Pulmonary artery endothelial cell (primary cell): ENCODE measurements around the gene SLCO3A1. TPM values are rescaled to one million over a fixed set of nuclear protein-coding genes. Genes with fewer than 3 reads are reported as not detected.

Source experiments
- DNase-seq: peaks from one replicate; pipeline ENCODE4 v3.0.0-alpha.2; 2011; ENCODE audit warnings: low read depth, low spot score
- total RNA-seq: library from RNA; depleted of rRNA; stranded (reverse); fragments of >200 nt; gene quantifications from 2 replicates; pipeline ENCODE4 v1.2.3, GENCODE V29; 2014

The SLCO3A1 gene
- total RNA-seq, 1 donor from 2014 or later: 1.9 TPM

GRCh38 chr15:92097474-92098178 is 244.1 kb downstream of the SLCO3A1 start:
- DNase-seq: no peak

- DNase-seq: no peak
Observed at GRCh38 chr15:92098869-92099268, 245.4 kb downstream of the SLCO3A1 start.

DNA sequence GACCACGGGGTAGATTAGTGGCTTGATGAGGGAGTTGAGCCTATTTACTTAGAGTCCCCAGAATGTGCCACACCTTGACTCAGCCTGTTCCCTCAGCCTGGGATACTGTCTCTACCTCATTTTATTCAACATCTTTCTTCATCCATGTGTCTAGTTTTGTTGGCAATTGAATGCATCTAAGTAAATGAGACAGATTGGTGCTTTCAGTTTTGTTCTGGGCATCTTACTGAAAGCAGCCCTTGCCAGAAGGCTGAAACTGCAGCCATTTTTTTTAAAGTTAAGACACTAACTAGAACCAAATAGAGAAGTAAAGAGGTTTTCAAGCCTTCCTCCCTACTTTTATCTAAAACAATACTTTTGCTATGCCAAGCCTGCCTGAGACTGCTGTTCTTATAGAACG is 246.8 kb downstream of the SLCO3A1 start:
- no peak for DNase-seq

DNA sequence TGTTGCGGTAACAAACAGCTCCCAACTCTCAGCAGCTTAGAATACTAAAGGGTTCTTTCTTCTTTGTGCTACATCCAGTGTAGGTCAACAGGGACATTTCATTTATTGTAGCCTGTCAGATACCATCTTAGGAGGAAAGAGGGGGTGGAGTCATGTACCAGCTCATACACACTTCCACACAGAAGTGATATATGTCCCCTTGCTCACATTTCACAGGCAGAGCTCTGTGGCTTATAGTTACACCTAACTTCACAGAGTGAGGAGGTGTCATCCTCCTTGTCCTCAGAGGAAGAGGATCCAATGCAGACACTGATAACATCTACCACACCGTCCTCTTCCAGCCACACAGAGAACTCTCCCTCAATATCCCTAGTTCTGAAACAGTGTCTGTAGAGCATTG is 247.2 kb downstream of the SLCO3A1 start:
- DNase-seq: no peak

DNA sequence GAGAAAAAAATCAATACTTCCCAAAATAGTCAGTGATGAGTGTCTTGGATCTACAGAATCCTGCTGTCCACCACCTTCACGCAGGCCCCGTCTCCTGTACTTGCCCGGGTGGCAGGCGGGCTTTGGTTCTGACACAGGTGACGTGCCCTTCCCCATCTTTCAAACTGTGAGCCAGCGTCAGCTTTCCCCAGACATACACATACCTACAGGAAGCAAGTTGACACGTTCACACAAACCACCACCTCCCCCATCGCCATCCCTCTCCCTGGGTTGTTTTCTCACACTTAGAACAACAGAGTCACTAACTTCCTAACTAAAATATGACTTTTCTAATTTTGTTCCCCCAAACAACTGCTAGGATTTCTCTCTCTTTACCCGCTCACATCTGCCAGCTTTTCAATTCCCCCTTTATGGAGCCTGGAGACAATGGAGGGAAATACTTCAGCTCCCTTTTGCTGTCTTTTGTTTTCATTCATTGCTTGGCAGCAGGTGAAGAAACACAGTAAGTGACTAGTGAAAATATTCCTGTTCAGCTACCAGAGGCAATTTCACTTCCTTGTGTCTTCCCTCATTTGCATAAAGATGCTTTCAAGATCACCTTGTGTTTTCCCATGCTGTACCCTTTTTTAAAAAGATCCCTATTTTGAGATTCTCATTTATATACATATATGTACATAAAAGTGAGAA is 248.3 kb downstream of the SLCO3A1 start:
- DNase-seq: no peak

GRCh38 chr15:92102395-92102755 is 248.9 kb downstream of the SLCO3A1 start:
- DNase-seq: no peak

GRCh38 chr15:92104072-92104471 is 250.6 kb downstream of the SLCO3A1 start:
- DNase-seq: no peak

DNA sequence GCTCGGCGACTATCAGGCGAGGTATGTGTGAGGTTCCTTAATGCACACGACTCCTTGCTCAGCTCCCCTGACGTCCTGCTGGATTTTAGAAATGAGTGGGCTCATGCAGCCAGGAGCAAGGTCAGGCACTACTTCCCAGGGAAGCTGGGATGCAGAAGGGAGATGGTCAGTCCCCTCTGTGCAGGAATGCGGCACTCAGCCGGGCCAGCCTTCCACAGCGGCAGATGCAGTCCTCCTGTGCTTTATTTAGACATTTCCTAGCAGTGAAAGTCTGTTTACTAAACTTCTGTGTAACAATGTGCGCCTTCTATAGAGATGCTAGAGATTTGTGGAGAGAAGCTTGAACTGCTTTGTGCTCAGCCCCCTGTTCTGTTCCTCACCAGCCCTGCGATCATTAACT is 252.1 kb downstream of the SLCO3A1 start:
- DNase-seq: no peak

DNA sequence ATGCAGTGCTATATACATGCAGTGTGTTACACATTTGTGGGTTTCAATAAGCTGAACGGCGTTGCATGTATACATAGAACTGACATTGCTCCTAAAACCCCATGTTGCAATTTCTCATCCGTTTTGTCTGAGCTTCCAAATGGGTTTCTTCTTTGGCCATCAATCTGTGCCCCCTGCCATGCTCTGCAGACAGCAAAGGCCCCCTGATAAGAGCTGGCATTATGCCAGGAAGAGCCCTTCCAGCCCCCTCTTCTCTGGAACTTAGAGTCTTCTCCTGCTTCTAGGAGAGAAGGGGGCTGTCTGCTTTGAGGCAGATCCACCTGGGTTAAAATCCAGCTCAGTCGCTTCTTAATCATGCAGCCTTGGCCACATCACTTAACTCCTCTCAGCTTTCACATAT is 254.0 kb downstream of the SLCO3A1 start:
- DNase-seq: no peak

DNA sequence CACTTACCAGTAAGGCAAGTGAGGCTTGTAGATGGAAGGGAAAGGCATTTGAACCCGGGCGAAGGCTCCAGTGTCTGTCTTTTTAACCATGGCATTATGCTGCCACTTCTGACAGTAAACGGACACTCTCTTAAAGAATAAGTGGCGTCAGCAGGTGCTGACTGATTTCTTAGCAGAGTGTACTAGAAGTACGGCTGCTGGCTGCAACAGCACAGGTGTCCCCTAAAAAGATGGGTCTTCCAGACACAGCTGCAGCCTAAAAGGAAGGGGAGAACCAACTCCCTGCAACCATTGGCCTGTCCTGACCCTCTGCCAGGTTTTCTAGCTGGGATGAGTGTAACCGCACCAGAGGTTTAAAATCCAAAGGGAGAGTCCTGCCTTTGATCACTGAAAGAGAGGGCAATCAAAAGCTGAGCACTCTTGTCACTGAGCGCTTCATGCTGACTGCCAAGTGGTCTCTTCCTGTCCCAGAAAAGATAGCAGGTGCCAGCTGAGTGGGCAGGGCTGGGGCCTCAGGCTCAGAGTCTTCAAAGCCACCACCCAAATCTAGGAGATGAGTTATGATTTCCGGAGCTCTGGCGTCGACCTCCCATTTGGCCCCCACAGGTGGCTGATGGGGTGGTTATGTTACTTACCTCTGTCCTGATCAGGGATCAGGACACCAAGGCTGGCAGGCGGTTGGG is 255.8 kb downstream of the SLCO3A1 start:
- no peak for DNase-seq

DNA sequence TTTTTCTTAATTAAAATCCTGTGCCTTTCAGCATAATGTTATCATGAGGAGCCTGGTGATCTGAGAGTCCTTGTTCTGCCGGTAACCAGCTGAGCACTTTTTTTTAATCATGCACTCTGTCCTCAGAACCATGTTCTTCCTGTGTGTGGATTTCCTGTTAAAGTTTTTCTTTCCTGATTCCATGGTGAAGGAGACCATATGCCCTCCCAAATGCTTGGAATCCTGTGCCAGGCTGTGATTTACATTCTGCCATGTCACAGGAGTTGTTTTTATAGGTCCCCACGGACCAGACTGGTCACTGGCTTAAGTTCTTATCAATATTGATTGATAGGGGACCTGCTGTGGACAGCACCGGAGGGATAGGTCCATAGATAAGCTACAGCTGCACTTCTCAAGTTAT is 257.8 kb downstream of the SLCO3A1 start:
- no peak for DNase-seq

DNA sequence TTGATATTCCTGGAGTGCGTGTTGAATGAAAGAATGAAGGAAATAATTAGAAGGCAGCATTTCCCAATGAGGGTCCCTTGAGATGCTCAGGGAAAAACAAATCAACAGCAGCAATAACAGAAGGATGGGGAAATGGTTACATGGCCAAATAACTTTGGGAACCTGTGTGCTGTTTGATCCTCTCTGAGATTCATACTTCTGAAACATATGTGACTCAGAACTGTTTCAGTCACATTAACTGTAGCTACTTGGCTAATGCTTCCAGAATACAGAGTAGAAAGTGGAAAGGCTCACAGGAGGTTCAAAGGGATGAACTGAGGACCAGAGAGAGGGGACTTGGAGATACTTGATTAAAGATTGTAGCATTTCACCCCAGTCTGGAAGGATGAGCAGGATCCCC is 258.2 kb downstream of the SLCO3A1 start:
- DNase-seq: no peak

DNA sequence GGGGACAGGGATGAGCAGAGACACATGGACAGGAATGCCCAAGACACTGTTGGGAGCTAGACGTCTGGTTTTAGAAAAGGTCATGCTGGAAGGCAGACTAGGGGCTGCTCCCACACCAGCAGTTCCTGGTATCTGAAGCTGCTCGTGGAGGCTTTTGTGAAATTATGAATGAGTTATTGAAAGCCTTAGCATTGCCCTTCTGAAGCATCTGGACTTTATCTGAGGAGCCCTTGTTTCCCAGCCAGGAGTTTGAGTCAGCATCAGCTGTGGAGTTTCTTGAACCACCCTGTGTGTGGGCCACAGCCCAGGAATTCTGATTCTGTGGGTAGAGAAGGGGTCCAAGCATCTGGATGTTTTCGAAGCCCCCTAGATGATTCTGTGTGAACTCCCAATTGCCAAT is 258.7 kb downstream of the SLCO3A1 start:
- no peak for DNase-seq

DNA sequence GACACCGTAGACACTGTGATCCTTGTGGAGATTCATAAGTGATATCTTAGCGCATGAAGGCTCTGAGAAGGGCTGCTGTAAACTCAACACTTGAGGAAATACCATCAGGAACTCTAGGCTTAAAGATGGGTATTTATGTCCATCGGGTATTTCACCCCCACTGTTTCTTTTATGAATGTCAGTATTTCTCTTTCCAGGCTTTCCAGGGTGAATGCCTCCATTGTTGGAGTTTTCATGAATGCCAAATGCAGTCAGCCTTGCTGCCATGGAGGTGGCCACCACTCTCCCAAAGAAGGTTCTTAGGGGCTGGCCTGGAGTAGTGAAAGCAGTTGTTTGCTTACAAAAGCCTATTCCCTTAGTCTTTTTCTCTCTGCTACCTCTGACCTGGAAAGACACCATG is 259.2 kb downstream of the SLCO3A1 start:
- no peak for DNase-seq

DNA sequence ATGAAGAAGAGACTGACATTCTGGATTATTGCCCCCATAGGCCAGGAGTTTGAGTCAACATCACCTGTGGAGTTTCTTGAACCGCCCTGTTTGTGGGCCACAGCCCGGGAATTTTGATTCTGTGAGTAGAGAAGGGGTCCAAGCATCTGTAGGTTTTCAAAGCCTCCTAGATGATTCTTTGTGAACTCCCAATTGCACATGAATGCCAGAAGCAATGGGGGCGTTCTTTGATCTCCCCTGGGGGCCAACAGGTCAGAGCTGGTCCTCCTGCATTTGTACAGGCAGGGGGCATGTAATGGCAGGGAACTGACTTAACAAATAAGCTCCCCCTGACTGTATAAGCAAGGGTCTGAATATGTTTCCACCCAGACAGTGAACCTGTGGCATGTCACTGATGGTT is 260.3 kb downstream of the SLCO3A1 start:
- DNase-seq: no peak

- DNase-seq: no peak
Observed at GRCh38 chr15:92115834-92116233, 262.3 kb downstream of the SLCO3A1 start.

- DNase-seq: no peak
Observed at GRCh38 chr15:92116330-92116729, 262.8 kb downstream of the SLCO3A1 start.

DNA sequence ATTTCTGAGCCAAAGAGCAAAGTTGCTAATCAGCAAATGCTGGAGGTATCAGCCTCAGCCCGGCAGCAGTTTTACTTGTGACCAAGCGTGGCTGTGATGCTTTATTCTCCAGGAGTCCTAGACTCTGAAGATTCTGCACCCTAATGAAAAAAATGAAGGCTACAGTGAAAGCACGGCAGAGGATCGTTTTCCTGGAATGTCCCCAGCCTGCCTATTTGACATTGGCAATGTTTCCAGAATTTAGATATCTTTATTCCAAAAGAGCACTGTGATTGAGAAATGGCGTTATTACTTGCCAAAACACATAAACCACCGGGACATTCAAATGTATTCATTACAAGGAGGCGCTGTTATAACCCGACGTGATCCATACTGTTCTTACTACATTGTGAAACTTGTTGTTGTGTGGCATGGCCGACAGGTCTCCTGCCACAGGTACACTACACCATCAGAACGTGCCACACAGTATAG is 263.8 kb downstream of the SLCO3A1 start:
- DNase-seq: no peak

- DNase-seq: no peak
Observed at GRCh38 chr15:92118162-92118935, 264.8 kb downstream of the SLCO3A1 start.

DNA sequence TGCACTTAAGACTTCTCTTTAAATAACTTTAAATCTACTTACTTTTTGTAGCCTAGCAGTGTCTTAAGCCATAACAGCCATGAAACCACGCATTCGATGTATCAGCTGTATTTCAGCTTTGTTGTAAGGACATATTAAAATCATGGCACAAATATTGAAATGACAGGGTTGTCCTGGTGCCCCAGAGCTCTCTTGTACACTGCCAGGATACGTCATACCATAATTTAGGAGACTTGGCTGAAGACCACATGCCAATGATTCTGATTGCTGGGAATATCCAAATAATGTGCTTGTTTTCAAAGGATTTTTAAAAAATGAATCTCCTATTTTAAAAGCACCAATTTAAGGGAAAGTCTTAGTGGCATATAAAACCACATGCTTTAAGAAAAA is 265.4 kb downstream of the SLCO3A1 start:
- no peak for DNase-seq

- no peak for DNase-seq
Observed at GRCh38 chr15:92120094-92120795, 266.7 kb downstream of the SLCO3A1 start.
